Activated CD8-positive, alpha-beta T cell treated with anti-CD3 and anti-CD28 coated beads, Interleukin-2, amount 10 ng/mL, durations not matched to agents 7 days and 5 days (primary cell): Measurements from ENCODE around the gene CXCR5. TPM values are rescaled to one million over a fixed set of nuclear protein-coding genes. Genes with fewer than 3 reads are reported as not detected.

Experiments used
- ATAC-seq: fragments of 150-1000 bp; cut with Tn5 transposase; one replicate; pipeline ENCODE4 v1.10.0; 2021; ENCODE audit warnings: moderate library complexity
- CTCF ChIA-PET: fragments of 350-600 bp; sonication (Branson Sonifier 250); formaldehyde crosslinking; loops from one replicate; lab custom pipeline; 2021; ENCODE audit warnings: antibody characterized with exemption; lab: Charles Lee
- POLR2A ChIA-PET: fragments of 350-600 bp; sonication (Branson Sonifier 250); formaldehyde crosslinking; loops from one replicate; lab custom pipeline; 2021; ENCODE audit warnings: antibody characterized with exemption; lab: Charles Lee
- DNase-seq: peaks from one replicate; pipeline ENCODE4 v3.0.0-alpha.2; 2020
- H3K27ac Mint-ChIP-seq: one replicate; pipeline ENCODE4 v1.8.0; 2021; ENCODE audit warnings: mild to moderate bottlenecking, mixed read lengths
- H3K27me3 Mint-ChIP-seq: one replicate; pipeline ENCODE4 v1.8.0; 2021; ENCODE audit warnings: low read depth, mixed read lengths
- H3K36me3 Mint-ChIP-seq: one replicate; pipeline ENCODE4 v1.8.0; 2021; ENCODE audit warnings: low read depth, mixed read lengths
- H3K4me1 Mint-ChIP-seq: one replicate; pipeline ENCODE4 v1.8.0; 2021; ENCODE audit warnings: low read depth, mixed read lengths
- H3K4me3 Mint-ChIP-seq: one replicate; pipeline ENCODE4 v1.8.0; 2021; ENCODE audit warnings: mild to moderate bottlenecking, mixed read lengths
- H3K9me3 Mint-ChIP-seq: one replicate; pipeline ENCODE4 v1.8.0; 2022; ENCODE audit warnings: mixed read lengths; ENCODE audit not compliant: insufficient read depth
- total RNA-seq, 2 experiments: library from RNA; stranded (reverse); gene quantifications; one replicate each; pipeline ENCODE4 v1.2.3, GENCODE V29; 2021

The CXCR5 gene
- total RNA-seq, 2 experiments from 2014 or later: 0.08 to 0.18 TPM

- Mint-ChIP-seq H3K27ac (no peak overlapping the region), H3K4me1 (peaks cover 22% of the 10 kb centered on the region), H3K36me3 (no peaks in the 10 kb centered on the region), H3K27me3 (peaks cover 4% of the 10 kb centered on the region), H3K4me3 (no peak overlapping the region), H3K9me3 (no peaks in the 10 kb centered on the region)
- ChIA-PET CTCF (interaction anchor here (1.1 kb wide), 1 partner anchor 58 kb away, joined by 3 read pairs; no protein-coding TSS in a partner anchor), POLR2A (no interaction called here)
- ATAC-seq (no peak), DNase-seq (no peak)
Observed at GRCh38 chr11:118849825-118850224, 33.9 kb upstream of the CXCR5 start.

- no peak overlapping the region for H3K4me3 Mint-ChIP-seq
- H3K36me3 Mint-ChIP-seq: no peaks in the 10 kb centered on the region
- no peaks in the 10 kb centered on the region for H3K9me3 Mint-ChIP-seq
- ChIA-PET CTCF (no interaction called here), POLR2A (interaction anchor here (0.6 kb wide), 1 partner anchor 135 kb away, joined by 3 read pairs; no protein-coding TSS in a partner anchor)
- H3K4me1 Mint-ChIP-seq: peaks cover 17% of the 10 kb centered on the region
- peaks cover 4% of the 10 kb centered on the region for H3K27me3 Mint-ChIP-seq
- DNase-seq (no peak), ATAC-seq (no peak)
- peak overlapping the region; percentile 1 for H3K27ac Mint-ChIP-seq
Observed at GRCh38 chr11:118851970-118852369, 31.7 kb upstream of the CXCR5 start.

- CTCF ChIA-PET: no interaction called here
- POLR2A ChIA-PET: no interaction called here
Observed at GRCh38 chr11:118853678-118854077, 30.0 kb upstream of the CXCR5 start.

GRCh38 chr11:118856314-118856713, 27.4 kb upstream of the CXCR5 start:
- Mint-ChIP-seq H3K4me1 (peaks cover 24% of the 10 kb centered on the region), H3K9me3 (no peaks in the 10 kb centered on the region), H3K27me3 (no peaks in the 10 kb centered on the region), H3K4me3 (no peak overlapping the region), H3K36me3 (no peaks in the 10 kb centered on the region), H3K27ac (peak overlapping the region; percentile 43)
- DNase-seq: no peak
- no peak for ATAC-seq
- ChIA-PET CTCF (interaction anchor here (0.6 kb wide), 1 partner anchor 20 kb away, joined by 3 read pairs; no protein-coding TSS in a partner anchor), POLR2A (interaction anchor here (0.5 to 1.8 kb wide), 4 partner anchors 63 to 141 kb away, joined by 3 to 5 read pairs (median 4); partner anchors contain the start of gene DDX6)

More at GRCh38 chr11:118853678-118854077, 30.0 kb upstream of the CXCR5 start:
- no peak overlapping the region for H3K4me3 Mint-ChIP-seq
- no peak overlapping the region for H3K27ac Mint-ChIP-seq
- H3K9me3 Mint-ChIP-seq: no peaks in the 10 kb centered on the region
- peaks cover 17% of the 10 kb centered on the region for H3K4me1 Mint-ChIP-seq
- DNase-seq (no peak), ATAC-seq (no peak)
- H3K27me3 Mint-ChIP-seq: no peaks in the 10 kb centered on the region
- H3K36me3 Mint-ChIP-seq: no peaks in the 10 kb centered on the region

GRCh38 chr11:118857385-118857784, 26.3 kb upstream of the CXCR5 start:
- DNase-seq: no peak
- no peak overlapping the region for H3K4me3 Mint-ChIP-seq
- ChIA-PET CTCF (interaction anchor here (1.6 kb wide), 1 partner anchor 13 kb away, joined by 5 read pairs; no protein-coding TSS in a partner anchor), POLR2A (no interaction called here)
- no peak for ATAC-seq
- no peaks in the 10 kb centered on the region for H3K36me3 Mint-ChIP-seq
- H3K27ac Mint-ChIP-seq: no peak overlapping the region
- H3K9me3 Mint-ChIP-seq: no peaks in the 10 kb centered on the region
- peaks cover 18% of the 10 kb centered on the region for H3K4me1 Mint-ChIP-seq
- no peaks in the 10 kb centered on the region for H3K27me3 Mint-ChIP-seq

- H3K27ac Mint-ChIP-seq: peak overlapping the region; percentile 30
- H3K4me3 Mint-ChIP-seq: no peak overlapping the region
- H3K4me1 Mint-ChIP-seq: peaks cover 16% of the 10 kb centered on the region
- no peaks in the 10 kb centered on the region for H3K9me3 Mint-ChIP-seq
- DNase-seq: no peak
- H3K36me3 Mint-ChIP-seq: no peaks in the 10 kb centered on the region
- ChIA-PET POLR2A (interaction anchor here (1.1 to 1.4 kb wide), 5 partner anchors 10 to 261 kb away, joined by 3 to 9 read pairs (median 3); partner anchors contain the start of gene HINFP), CTCF (interaction anchor here (1.0 to 1.3 kb wide), 2 partner anchors 10 to 18 kb away, joined by 3 to 7 read pairs; no protein-coding TSS in a partner anchor)
- peak; percentile 36 for ATAC-seq
- H3K27me3 Mint-ChIP-seq: no peaks in the 10 kb centered on the region
Observed at GRCh38 chr11:118859973-118860372, 23.7 kb upstream of the CXCR5 start.

- Mint-ChIP-seq H3K4me1 (peaks cover 35% of the 10 kb centered on the region), H3K27me3 (no peaks in the 10 kb centered on the region), H3K9me3 (no peaks in the 10 kb centered on the region), H3K36me3 (no peaks in the 10 kb centered on the region), H3K4me3 (no peak overlapping the region), H3K27ac (no peak overlapping the region)
- ChIA-PET CTCF (interaction anchor here (2.8 to 3.3 kb wide), 2 partner anchors 78 to 179 kb away, joined by 11 to 43 read pairs; partner anchors contain the start of gene DDX6), POLR2A (interaction anchor here (1.5 to 6.4 kb wide), 3 partner anchors 8 to 78 kb away, joined by 4 to 156 read pairs (median 35); partner anchors contain the start of gene DDX6)
- no peak for ATAC-seq
- no peak for DNase-seq
Observed at GRCh38 chr11:118868659-118869058, 15.0 kb upstream of the CXCR5 start.

- H3K9me3 Mint-ChIP-seq: no peaks in the 10 kb centered on the region
- ChIA-PET POLR2A (interaction anchor here (0.7 to 6.4 kb wide), 28 partner anchors 8 to 867 kb away, joined by 3 to 156 read pairs (median 4); partner anchors contain the start of genes ARCN1, CXCR5 and DDX6), CTCF (interaction anchor here (0.7 to 3.3 kb wide), 21 partner anchors 8 to 181 kb away, joined by 3 to 43 read pairs (median 5); partner anchors contain the start of genes BCL9L, CXCR5 and DDX6)
- no peak for DNase-seq
- H3K4me3 Mint-ChIP-seq: peak overlapping the region; percentile 75
- ATAC-seq: peak; percentile 49
- no peaks in the 10 kb centered on the region for H3K27me3 Mint-ChIP-seq
- no peaks in the 10 kb centered on the region for H3K36me3 Mint-ChIP-seq
- peaks cover 54% of the 10 kb centered on the region for H3K4me1 Mint-ChIP-seq
- H3K27ac Mint-ChIP-seq: peak overlapping the region; percentile 98
Observed at GRCh38 chr11:118870396-118871343, 13.0 kb upstream of the CXCR5 start.

- CTCF ChIA-PET: interaction anchor here (0.9 to 1.8 kb wide), 7 partner anchors 12 to 674 kb away, joined by 3 to 6 read pairs (median 4); partner anchors contain the start of genes CXCR5 and DDX6
- no peaks in the 10 kb centered on the region for H3K9me3 Mint-ChIP-seq
- H3K36me3 Mint-ChIP-seq: no peaks in the 10 kb centered on the region
- ATAC-seq: no peak
- no peak overlapping the region for H3K4me3 Mint-ChIP-seq
- POLR2A ChIA-PET: interaction anchor here (6.4 kb wide), 1 partner anchor 82 kb away, joined by 156 read pairs; the partner anchor contains the start of gene DDX6
- H3K27me3 Mint-ChIP-seq: no peaks in the 10 kb centered on the region
- H3K4me1 Mint-ChIP-seq: peaks cover 71% of the 10 kb centered on the region
- H3K27ac Mint-ChIP-seq: peak overlapping the region; percentile 78
- DNase-seq: peak; percentile 64
Observed at GRCh38 chr11:118872403-118872821, 11.3 kb upstream of the CXCR5 start.

GRCh38 chr11:118873804-118874203, 9.9 kb upstream of the CXCR5 start:
- Mint-ChIP-seq H3K4me3 (no peak overlapping the region), H3K9me3 (no peaks in the 10 kb centered on the region), H3K36me3 (no peaks in the 10 kb centered on the region), H3K27me3 (no peaks in the 10 kb centered on the region), H3K4me1 (peaks cover 83% of the 10 kb centered on the region), H3K27ac (peak overlapping the region; percentile 43)
- ChIA-PET CTCF (interaction anchor here (1.8 kb wide), 1 partner anchor 10 kb away, joined by 6 read pairs; the partner anchor contains the start of gene CXCR5), POLR2A (interaction anchor here (0.7 to 6.4 kb wide), 2 partner anchors 22 to 83 kb away, joined by 5 to 156 read pairs; partner anchors contain the start of gene DDX6)
- no peak for DNase-seq
- ATAC-seq: no peak

- ATAC-seq (peak; percentile 14), DNase-seq (peak; percentile 38)
- CTCF ChIA-PET: interaction anchor here (0.5 to 2.5 kb wide), 7 partner anchors 10 to 140 kb away, joined by 3 to 17 read pairs (median 5); partner anchors contain the start of gene DDX6
- Mint-ChIP-seq H3K4me3 (peak overlapping the region; percentile 65), H3K27me3 (no peaks in the 10 kb centered on the region), H3K9me3 (no peaks in the 10 kb centered on the region), H3K4me1 (peaks cover 83% of the 10 kb centered on the region), H3K27ac (peak overlapping the region; percentile 99), H3K36me3 (no peaks in the 10 kb centered on the region)
- POLR2A ChIA-PET: interaction anchor here (0.6 to 2.9 kb wide), 8 partner anchors 8 to 120 kb away, joined by 3 to 52 read pairs (median 4); partner anchors contain the start of gene DDX6
Observed at GRCh38 chr11:118876286-118876685, 7.4 kb upstream of the CXCR5 start.
